Right lobe of liver (tissue), 4 donors: ENCODE results near the gene P4HTM.

Source experiments
- CTCF ChIP-seq, 4 donors: fragments of 200-600 bp in 3 of 4; fragments of 450-650 bp in 1 of 4; IDR thresholded peaks; one replicate each; pipeline versions ENCODE4 v1.5.1 to v1.8.0; 2016 to 2022; ENCODE audit warnings: antibody characterized with exemption in 4 of 4, mild to moderate bottlenecking in 2 of 4
- POLR2A ChIP-seq: fragments of 450-650 bp; IDR thresholded peaks from one replicate; pipeline ENCODE4 v1.6.1; 2017; ENCODE audit warnings: antibody characterized with exemption, mild to moderate bottlenecking
- donor health status: DM: no; HTN: no; CAD: no.
- donor health status: DM: no; HTN: no; CAD: no.
- donor health status: DM: no; HTN: yes; CAD: no.

- TF ChIP-seq CTCF (IDR thresholded peaks at IDR 0.05) (no peak), POLR2A (no peak)
Observed at GRCh38 chr3:49012441-49013017, 22.5 kb downstream of the P4HTM start.
